Adrenal gland (tissue), 12 donors: ENCODE results near the gene PLOD3. TPM values are rescaled to one million over a fixed set of nuclear protein-coding genes. Genes with fewer than 3 reads are reported as not detected.
"Not testable (repeated sequence)": the region's sequence is repeated elsewhere in the genome, so short reads cannot be mapped to it uniquely, and the experiment has no call there.

ENCODE experiments used
- DNase-seq, 7 donors: peaks; one replicate each; pipeline ENCODE4 v3.0.0-alpha.2; 2019 to 2020
- H3K27ac ChIP-seq, 5 donors: fragments of 200-600 bp; sonication (generic) in 4 of 5; 1 replicate in 3 of 5; 2 replicates in 2 of 5; pipeline versions ENCODE4 v1.5.1 to v1.8.0; 2016 to 2020; ENCODE audit warnings: mild to moderate bottlenecking in 1 of 5
- H3K27me3 ChIP-seq: fragments of 200-600 bp; 2 replicates; pipeline ENCODE4 v1.8.0; 2021
- H3K36me3 ChIP-seq, 2 donors: fragments of 200-600 bp; replicated peaks in 1 of 2; 1 replicate in 1 of 2; 2 replicates in 1 of 2; pipeline versions ENCODE4 v1.5.1 to v1.8.0; 2018 to 2022
- H3K4me1 ChIP-seq, 2 donors: fragments of 200-600 bp; replicated peaks in 1 of 2; 1 replicate in 1 of 2; 2 replicates in 1 of 2; pipeline versions ENCODE4 v1.5.1 to v1.8.0; 2018 to 2021
- H3K4me3 ChIP-seq, 4 donors: fragments of 200-600 bp; sonication (generic) in 3 of 4; one replicate each; pipeline ENCODE4 v1.5.1; 2016 to 2018
- H3K9me3 ChIP-seq, 3 donors: fragments of 200-600 bp; sonication (generic) in 1 of 3; replicated peaks in 1 of 3; 1 replicate in 2 of 3; 2 replicates in 1 of 3; pipeline versions ENCODE4 v1.5.1 to v1.8.0; 2016 to 2021
- CTCF ChIP-seq, 6 experiments: fragments of 450-650 bp in 4 of 6; fragments of 200-600 bp in 2 of 6; sonication (generic) in 1 of 6; IDR thresholded peaks; 1 replicate in 5 of 6; 2 replicates in 1 of 6; pipeline versions ENCODE4 v1.5.1 to v1.8.0; 2016 to 2021; ENCODE audit warnings: antibody characterized with exemption in 6 of 6, mild to moderate bottlenecking in 2 of 6, moderate library complexity in 1 of 6
- POLR2A ChIP-seq, 2 donors: fragments of 450-650 bp; IDR thresholded peaks; one replicate each; pipeline ENCODE4 v1.6.1; 2017; ENCODE audit warnings: antibody characterized with exemption in 2 of 2, mild to moderate bottlenecking in 2 of 2, moderate library complexity in 1 of 2
- WGBS, 4 donors: extraction: QIAGEN DNeasy Blood & Tissue Kit in 2 of 4; methylation state at CpG; one replicate each; pipeline versions ENCODE4 v1.1.5 to v1.1.7; 2013 to 2017; 5-methylcytosine and 5-hydroxymethylcytosine counted together
- intact Hi-C, 2 donors: fragments of 100-400 bp; cut with DNase I; formaldehyde crosslinking; loops; one replicate each; pipeline versions ENCODE4 v1.14.1 to v1.15.0; 2022 to 2023
- polyA plus RNA-seq, 3 donors: library from polyadenylated mRNA; stranded (reverse); fragments of 200-250 nt in 2 of 3; fragments of 350-450 nt in 1 of 3; fragmentation: Illumina TruSeq in 1 of 3; extraction: RNeasy Lipid Tissue Mini Kit (QIAGEN cat#74804) in 1 of 3; gene quantifications; one replicate each; pipeline ENCODE4 v1.2.3, GENCODE V29; 2013 to 2014
- total RNA-seq, 9 donors: library from RNA; depleted of rRNA in 4 of 9; stranded (reverse); fragments of >200 nt in 4 of 9; fragments of 120-200 nt in 1 of 9; fragmentation: NEBNext Ultra II Directional in 1 of 9; extraction: Animal tissue kit (Norgen Biotek cat#: 25700) in 1 of 9; gene quantifications; one replicate each; pipeline versions ENCODE4 v1.1.0 to v1.2.4, GENCODE V29; 2013 to 2023
- donor health status: healthy with polysubstance abuse.
- donor health status: Bipolar disorder and iron deficiency.
- donor health status: DM: yes; HTN: yes; CAD: no.
- donor health status: DM: no; HTN: no; CAD: no.
- donor health status: DM: no; HTN: no; CAD: no.
- donor health status: DM: yes; HTN: yes; CAD: no.

The PLOD3 gene
- total and polyA plus RNA-seq, 12 donors = 24.1 to 62.2 (median 51.4) TPM

- Histone ChIP-seq H3K4me3 (no peak within 1 kb of the TSS), H3K36me3 (no peaks in the 10 kb centered on the region), H3K27ac (no peak within 1 kb of the TSS), H3K9me3 (no peaks in the 10 kb centered on the region), H3K4me1 (peaks cover 0 to 5% of the 10 kb centered on the region in 2 donors), H3K27me3 (peaks cover 31% of the 10 kb centered on the region)
- WGBS, 4 donors = 28 to 38% (median 36%) methylated on average over 16 to 21 of the region's 21 CpGs
- no peak for TF ChIP-seq CTCF (IDR thresholded peaks at IDR 0.05)
- TF ChIP-seq POLR2A (IDR thresholded peaks at IDR 0.05) = no peak
- intact Hi-C loops = no loop called here
- DNase-seq = no peak
These were observed 16.4 kb downstream of the PLOD3 start, which contains the start of gene MOGAT3 for GRCh38 chr7:101200862-101201599. Gene MOGAT3, minus strand, starts transcription at chr7:101201036. Its CDS starts 182 bp downstream, at chr7:101200854.

- WGBS, 4 donors = 50 to 85% (median 74%) methylated on average over 1 to 2 of the region's 2 CpGs
- Histone ChIP-seq H3K4me3 (no peak overlapping the region), H3K27me3 (peaks cover 31% of the 10 kb centered on the region), H3K36me3 (no peaks in the 10 kb centered on the region), H3K4me1 (peaks cover 0 to 5% of the 10 kb centered on the region in 2 donors), H3K9me3 (no peaks in the 10 kb centered on the region), H3K27ac (no peak overlapping the region)
- no peak for DNase-seq
- TF ChIP-seq POLR2A (IDR thresholded peaks at IDR 0.05) = no peak
- no peak for TF ChIP-seq CTCF (IDR thresholded peaks at IDR 0.05)
- intact Hi-C loops = no loop called here
These were observed 16.9 kb downstream of the PLOD3 start for GRCh38 chr7:101200504-101200861.

- H3K27ac ChIP-seq, intact Hi-C loops, DNase-seq, H3K4me3 ChIP-seq, H3K4me1 ChIP-seq, H3K9me3 ChIP-seq, H3K36me3 ChIP-seq: not testable (repeated sequence)
- 89 to 93% (median 91%) methylated on average over 6 to 10 of the region's 10 CpGs for WGBS, 4 donors
- H3K27me3 ChIP-seq = peaks cover 31% of the 10 kb centered on the region
These were observed 17.9 kb downstream of the PLOD3 start for GRCh38 chr7:101199522-101199921.

GRCh38 chr7:101198476-101198875, 18.9 kb downstream of the PLOD3 start:
- no peak overlapping the region for H3K4me3 ChIP-seq
- H3K9me3 ChIP-seq = no peaks in the 10 kb centered on the region
- intact Hi-C loops = no loop called here
- H3K36me3 ChIP-seq = no peaks in the 10 kb centered on the region
- no peak for TF ChIP-seq CTCF (IDR thresholded peaks at IDR 0.05)
- TF ChIP-seq POLR2A (IDR thresholded peaks at IDR 0.05) = no peak
- WGBS, 4 donors = 69 to 76% (median 73%) methylated on average over 14 of the region's 14 CpGs
- peaks cover 0 to 5% of the 10 kb centered on the region in 2 donors for H3K4me1 ChIP-seq
- DNase-seq = no peak
- H3K27ac ChIP-seq = no peak overlapping the region
- H3K27me3 ChIP-seq = peaks cover 31% of the 10 kb centered on the region

GRCh38 chr7:101197991-101198390, 19.4 kb downstream of the PLOD3 start:
- no peaks in the 10 kb centered on the region for H3K36me3 ChIP-seq

More at GRCh38 chr7:101197991-101198390, 19.4 kb downstream of the PLOD3 start:
- H3K27me3 ChIP-seq = peaks cover 27% of the 10 kb centered on the region
- intact Hi-C loops = no loop called here
- 69 to 76% (median 74%) methylated on average over 5 to 21 of the region's 21 CpGs for WGBS, 4 donors
- DNase-seq = no peak
- H3K4me3 ChIP-seq = no peak overlapping the region
- H3K27ac ChIP-seq = no peak overlapping the region
- H3K9me3 ChIP-seq = no peaks in the 10 kb centered on the region
- peaks cover 0 to 5% of the 10 kb centered on the region in 2 donors for H3K4me1 ChIP-seq
- TF ChIP-seq POLR2A (IDR thresholded peaks at IDR 0.05) (no peak), CTCF (IDR thresholded peaks at IDR 0.05) (no peak)
